Upper lobe of left lung (tissue), 6 donors: ENCODE measurements around the gene PDRG1. TPM values are rescaled to one million over a fixed set of nuclear protein-coding genes. Genes with fewer than 3 reads are reported as not detected.

ENCODE experiments used
- ATAC-seq, 2 donors: fragments of 200-7000 bp; cut with Tn5 transposase; one replicate each; pipeline ENCODE4 v1.9.1; 2022; ENCODE audit warnings: mild to moderate bottlenecking in 2 of 2, moderate library complexity in 2 of 2; ENCODE audit not compliant: low FRiP score in 2 of 2
- DNase-seq, 2 donors: peaks; one replicate each; pipeline ENCODE4 v3.0.0-alpha.2; 2019 to 2020
- H3K27ac ChIP-seq, 4 donors: fragments of 200-600 bp; sonication (generic); one replicate each; pipeline ENCODE4 v1.5.1; 2016 to 2019
- H3K27me3 ChIP-seq, 4 donors: fragments of 200-600 bp; sonication (generic); one replicate each; pipeline ENCODE4 v1.5.1; 2017 to 2019
- H3K36me3 ChIP-seq, 4 donors: fragments of 200-600 bp; sonication (generic); one replicate each; pipeline ENCODE4 v1.5.1; 2016 to 2019
- H3K4me1 ChIP-seq, 4 donors: fragments of 200-600 bp; sonication (generic); one replicate each; pipeline ENCODE4 v1.5.1; 2018 to 2019
- H3K4me3 ChIP-seq, 4 donors: fragments of 200-600 bp; sonication (generic); one replicate each; pipeline ENCODE4 v1.5.1; 2017 to 2019; ENCODE audit warnings: mild to moderate bottlenecking in 2 of 4, moderate library complexity in 1 of 4
- H3K9me3 ChIP-seq, 4 donors: fragments of 200-600 bp; sonication (generic); one replicate each; pipeline ENCODE4 v1.5.1; 2018 to 2019
- CTCF ChIP-seq, 6 experiments: fragments of 450-650 bp in 4 of 6; fragments of 200-600 bp in 2 of 6; sonication (generic) in 2 of 6; IDR thresholded peaks; one replicate each; pipeline ENCODE4 v1.5.1; 2016 to 2019; ENCODE audit warnings: antibody characterized with exemption in 6 of 6
- EP300 ChIP-seq, 4 donors: sonication (generic); formaldehyde crosslinking; IDR thresholded peaks; one replicate each; pipeline ENCODE4 v1.5.1; 2017; ENCODE audit warnings: antibody characterized with exemption in 4 of 4, control low read depth in 2 of 4
- POLR2A ChIP-seq, 4 donors: fragments of 450-650 bp; IDR thresholded peaks; one replicate each; pipeline ENCODE4 v1.5.1; 2016 to 2017; ENCODE audit warnings: antibody characterized with exemption in 4 of 4, mild to moderate bottlenecking in 2 of 4
- POLR2AphosphoS5 ChIP-seq, 2 donors: sonication (generic); formaldehyde crosslinking; IDR thresholded peaks; one replicate each; pipeline ENCODE4 v1.5.1; 2017; ENCODE audit warnings: antibody characterized with exemption in 2 of 2
- WGBS, 2 donors: methylation state at CpG; one replicate each; pipeline ENCODE4 v1.1.5; 2017 to 2018; 5-methylcytosine and 5-hydroxymethylcytosine counted together
- total RNA-seq, 6 donors: library from RNA; depleted of rRNA in 4 of 6; stranded (reverse); fragments of >200 nt in 4 of 6; gene quantifications; one replicate each; pipeline versions ENCODE4 v1.1.0 to v1.2.1, GENCODE V29; 2016 to 2021
- donor health status: DM: no; HTN: no; CAD: no; lungs with moderate emphysema.
- donor health status: DM: no; HTN: yes; CAD: no; lungs with severe emphysema.

The PDRG1 gene
- total RNA-seq, 6 donors from 2014 or later: 3.0 to 11.8 (median 7.9) TPM

GRCh38 chr20:31903627-31904386 is 48.0 kb downstream of the PDRG1 start:
- TF ChIP-seq POLR2A (IDR thresholded peaks at IDR 0.05) (no peak), POLR2AphosphoS5 (IDR thresholded peaks at IDR 0.05) (no peak), CTCF (IDR thresholded peaks at IDR 0.05) (no peak), EP300 (IDR thresholded peaks at IDR 0.05) (no peak)
- no peak for DNase-seq
- no peaks in the 10 kb centered on the region for H3K4me1 ChIP-seq
- no peaks in the 10 kb centered on the region for H3K9me3 ChIP-seq
- H3K27me3 ChIP-seq: no peaks in the 10 kb centered on the region
- ATAC-seq: no peak
- H3K27ac ChIP-seq: no peak overlapping the region
- no peaks in the 10 kb centered on the region for H3K36me3 ChIP-seq
- 35 to 65% methylated on average over 1 of the region's 1 CpG for WGBS, 2 donors
- no peak overlapping the region for H3K4me3 ChIP-seq

GRCh38 chr20:31901615-31902014 is 50.2 kb downstream of the PDRG1 start:
- H3K27ac ChIP-seq: no peak overlapping the region
- no peaks in the 10 kb centered on the region for H3K4me1 ChIP-seq
- WGBS, 2 donors: 83 to 86% methylated on average over 6 of the region's 6 CpGs
- ATAC-seq: no peak
- H3K9me3 ChIP-seq: no peaks in the 10 kb centered on the region
- TF ChIP-seq POLR2A (IDR thresholded peaks at IDR 0.05) (no peak), EP300 (IDR thresholded peaks at IDR 0.05) (no peak), POLR2AphosphoS5 (IDR thresholded peaks at IDR 0.05) (no peak), CTCF (IDR thresholded peaks at IDR 0.05) (no peak)
- no peak for DNase-seq
- no peaks in the 10 kb centered on the region for H3K36me3 ChIP-seq
- no peak overlapping the region for H3K4me3 ChIP-seq
- H3K27me3 ChIP-seq: no peaks in the 10 kb centered on the region

- ATAC-seq: no peak
- no peak overlapping the region for H3K4me3 ChIP-seq
- WGBS, 2 donors: 81 to 87% methylated on average over 8 to 9 of the region's 9 CpGs
- H3K27me3 ChIP-seq: no peaks in the 10 kb centered on the region
- H3K27ac ChIP-seq: no peak overlapping the region
- H3K4me1 ChIP-seq: peaks cover 0 to 5% (median 1%) of the 10 kb centered on the region in 4 donors
- no peaks in the 10 kb centered on the region for H3K36me3 ChIP-seq
- H3K9me3 ChIP-seq: no peaks in the 10 kb centered on the region
- TF ChIP-seq POLR2A (IDR thresholded peaks at IDR 0.05): no peak
- TF ChIP-seq POLR2AphosphoS5 (IDR thresholded peaks at IDR 0.05): no peak
- no peak for TF ChIP-seq EP300 (IDR thresholded peaks at IDR 0.05)
- TF ChIP-seq CTCF (IDR thresholded peaks at IDR 0.05): no peak
- DNase-seq: no peak
These were observed 54.3 kb downstream of the PDRG1 start for GRCh38 chr20:31897541-31897940.

- Histone ChIP-seq H3K27me3 (no peaks in the 10 kb centered on the region), H3K9me3 (no peaks in the 10 kb centered on the region), H3K4me3 (no peak overlapping the region), H3K4me1 (peaks cover 0 to 5% (median 1%) of the 10 kb centered on the region in 4 donors), H3K27ac (peak overlapping the region in 1 of 4 donors; percentile 71), H3K36me3 (no peaks in the 10 kb centered on the region)
- WGBS, 2 donors: 95 to 97% methylated on average over 9 of the region's 9 CpGs
- no peak for DNase-seq
- TF ChIP-seq POLR2AphosphoS5 (IDR thresholded peaks at IDR 0.05) (no peak), POLR2A (IDR thresholded peaks at IDR 0.05) (no peak), CTCF (IDR thresholded peaks at IDR 0.05) (no peak)
- no peak for ATAC-seq
These were observed 55.8 kb downstream of the PDRG1 start for GRCh38 chr20:31896049-31896448.
